Measurements from ENCODE around the gene TMEM169. TPM values are rescaled to one million over a fixed set of nuclear protein-coding genes. Genes with fewer than 3 reads are reported as not detected.

The TMEM169 gene
- total RNA-seq, 2 donors from 2014 or later, result 1.1 to 3.8 TPM

- Histone ChIP-seq H3K36me3 (ENCODE audit: control insufficient read depth, insufficient read depth, low read length) (peaks cover 29% of the 10 kb centered on the region), H3K4me1 (ENCODE audit: control insufficient read depth, insufficient read depth, low read length) (peaks cover 5% of the 10 kb centered on the region), H3K4me3 (ENCODE audit: low read length) (no peak overlapping the region), H3K9ac (ENCODE audit: extremely low read depth, low read length, poor library complexity, severe bottlenecking) (no peak overlapping the region), H3K9me3 (ENCODE audit: control insufficient read depth, low read length) (no peaks in the 10 kb centered on the region), H3K27ac (ENCODE audit: low read depth, low read length) (no peak overlapping the region), H3K27me3 (ENCODE audit: control insufficient read depth, insufficient read depth, low read length, poor library complexity, severe bottlenecking) (no peaks in the 10 kb centered on the region)
- no peak for DNase-seq
- Mint-ChIP-seq H3K27ac (no peak overlapping the region), H3K4me3 (no peak overlapping the region), H3K36me3 (ENCODE audit: low read depth) (peaks cover 19% of the 10 kb centered on the region), H3K9me3 (no peaks in the 10 kb centered on the region), H3K4me1 (peaks cover 10% of the 10 kb centered on the region), H3K27me3 (ENCODE audit: insufficient read depth) (no peaks in the 10 kb centered on the region)
- TF ChIP-seq, protein P1, sequence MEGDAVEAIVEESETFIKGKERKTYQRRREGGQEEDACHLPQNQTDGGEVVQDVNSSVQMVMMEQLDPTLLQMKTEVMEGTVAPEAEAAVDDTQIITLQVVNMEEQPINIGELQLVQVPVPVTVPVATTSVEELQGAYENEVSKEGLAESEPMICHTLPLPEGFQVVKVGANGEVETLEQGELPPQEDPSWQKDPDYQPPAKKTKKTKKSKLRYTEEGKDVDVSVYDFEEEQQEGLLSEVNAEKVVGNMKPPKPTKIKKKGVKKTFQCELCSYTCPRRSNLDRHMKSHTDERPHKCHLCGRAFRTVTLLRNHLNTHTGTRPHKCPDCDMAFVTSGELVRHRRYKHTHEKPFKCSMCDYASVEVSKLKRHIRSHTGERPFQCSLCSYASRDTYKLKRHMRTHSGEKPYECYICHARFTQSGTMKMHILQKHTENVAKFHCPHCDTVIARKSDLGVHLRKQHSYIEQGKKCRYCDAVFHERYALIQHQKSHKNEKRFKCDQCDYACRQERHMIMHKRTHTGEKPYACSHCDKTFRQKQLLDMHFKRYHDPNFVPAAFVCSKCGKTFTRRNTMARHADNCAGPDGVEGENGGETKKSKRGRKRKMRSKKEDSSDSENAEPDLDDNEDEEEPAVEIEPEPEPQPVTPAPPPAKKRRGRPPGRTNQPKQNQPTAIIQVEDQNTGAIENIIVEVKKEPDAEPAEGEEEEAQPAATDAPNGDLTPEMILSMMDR (conservative IDR thresholded peaks at IDR 0.05), result no peak
- WGBS, 2 experiments (ENCODE audit: insufficient coverage in 1 of 2, insufficient read length in 1 of 2), result 82 to 96% methylated on average over 4 to 5 of the region's 5 CpGs
Measured at GRCh38 chr2:216043949-216044348, 37.8 kb upstream of the TMEM169 start.

DNA sequence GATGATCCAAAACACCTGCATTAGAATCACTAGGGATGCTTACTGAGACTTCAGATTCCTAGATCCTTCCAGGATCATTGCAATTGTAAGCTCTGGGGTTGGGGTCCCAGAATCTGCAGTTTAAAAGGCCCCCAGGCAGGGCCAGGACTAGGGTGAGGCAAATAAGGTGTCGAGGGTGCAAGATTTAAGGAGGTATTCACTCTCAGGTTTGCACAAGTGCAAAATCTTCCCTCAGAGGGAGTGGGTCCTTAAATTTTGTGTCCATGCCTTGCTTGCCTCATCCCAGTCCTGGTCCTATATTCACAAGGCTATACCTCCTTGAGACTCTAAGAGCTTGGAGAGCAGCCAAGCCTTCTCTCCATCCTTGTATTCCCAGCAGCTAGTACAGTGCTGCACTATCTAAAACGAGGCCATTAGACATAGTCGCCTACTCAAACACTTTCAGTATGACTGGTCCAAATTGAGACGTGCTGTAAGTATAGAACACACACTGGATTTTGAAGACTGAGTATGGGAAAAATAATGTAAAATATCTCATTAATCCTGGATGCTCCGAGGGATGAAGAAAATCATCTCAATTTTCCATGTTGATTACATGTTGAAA, 36.7 kb upstream of the TMEM169 start:
- H3K27ac Mint-ChIP-seq, result no peak overlapping the region
- no peak overlapping the region for H3K4me3 Mint-ChIP-seq
- H3K27me3 Mint-ChIP-seq (ENCODE audit: insufficient read depth), result no peaks in the 10 kb centered on the region
- TF ChIP-seq, protein P1 (conservative IDR thresholded peaks at IDR 0.05), result no peak
- no peaks in the 10 kb centered on the region for H3K4me1 ChIP-seq (ENCODE audit: control insufficient read depth, insufficient read depth, low read length)
- H3K9me3 Mint-ChIP-seq, result no peaks in the 10 kb centered on the region
- 96 to 100% methylated on average over 4 to 5 of the region's 5 CpGs for WGBS, 2 experiments (ENCODE audit: insufficient coverage in 1 of 2, insufficient read length in 1 of 2)
- H3K36me3 Mint-ChIP-seq (ENCODE audit: low read depth), result peaks cover 23% of the 10 kb centered on the region
- H3K27me3 ChIP-seq (ENCODE audit: control insufficient read depth, insufficient read depth, low read length, poor library complexity, severe bottlenecking), result no peaks in the 10 kb centered on the region
- H3K27ac ChIP-seq (ENCODE audit: low read depth, low read length), result no peak overlapping the region
- H3K9me3 ChIP-seq (ENCODE audit: control insufficient read depth, low read length), result no peaks in the 10 kb centered on the region
- H3K36me3 ChIP-seq (ENCODE audit: control insufficient read depth, insufficient read depth, low read length), result peaks cover 29% of the 10 kb centered on the region
- H3K9ac ChIP-seq (ENCODE audit: extremely low read depth, low read length, poor library complexity, severe bottlenecking), result no peak overlapping the region
- no peak overlapping the region for H3K4me3 ChIP-seq (ENCODE audit: low read length)
- no peak for DNase-seq
- peaks cover under 1% of the 10 kb centered on the region for H3K4me1 Mint-ChIP-seq

DNA sequence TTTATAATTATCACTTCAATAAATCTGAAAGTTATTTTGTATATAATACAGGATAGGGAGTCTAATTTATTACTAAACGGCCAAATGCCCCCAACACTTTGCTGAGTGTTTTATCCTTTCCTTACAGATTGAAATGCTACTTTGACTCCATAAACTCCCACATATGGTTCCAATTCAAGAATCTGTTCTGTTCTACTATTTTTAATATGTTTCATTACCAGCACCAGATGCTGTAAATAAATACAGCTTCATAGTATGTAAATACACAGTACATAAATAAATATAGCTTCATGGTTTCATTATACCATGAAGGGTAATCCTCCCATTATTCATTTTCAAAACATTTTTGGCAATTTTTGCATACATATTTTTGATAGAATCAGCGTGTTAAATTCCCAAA, 34.3 kb upstream of the TMEM169 start:
- Histone ChIP-seq H3K4me3 (ENCODE audit: low read length) (no peak overlapping the region), H3K9me3 (ENCODE audit: control insufficient read depth, low read length) (peaks cover 6% of the 10 kb centered on the region), H3K27ac (ENCODE audit: low read depth, low read length) (no peak overlapping the region), H3K9ac (ENCODE audit: extremely low read depth, low read length, poor library complexity, severe bottlenecking) (no peak overlapping the region), H3K27me3 (ENCODE audit: control insufficient read depth, insufficient read depth, low read length, poor library complexity, severe bottlenecking) (no peaks in the 10 kb centered on the region), H3K36me3 (ENCODE audit: control insufficient read depth, insufficient read depth, low read length) (peaks cover 24% of the 10 kb centered on the region), H3K4me1 (ENCODE audit: control insufficient read depth, insufficient read depth, low read length) (no peaks in the 10 kb centered on the region)
- no peak overlapping the region for H3K27ac Mint-ChIP-seq
- 100% methylated on average over 2 of the region's 2 CpGs; no CpG with 5 or more reads in 1 of the 2 experiments for WGBS, 2 experiments (ENCODE audit: insufficient coverage in 1 of 2, insufficient read length in 1 of 2)
- H3K36me3 Mint-ChIP-seq (ENCODE audit: low read depth), result peaks cover 36% of the 10 kb centered on the region
- no peak overlapping the region for H3K4me3 Mint-ChIP-seq
- TF ChIP-seq, protein P1 (conservative IDR thresholded peaks at IDR 0.05), result no peak
- H3K9me3 Mint-ChIP-seq, result peaks cover 5% of the 10 kb centered on the region
- no peaks in the 10 kb centered on the region for H3K4me1 Mint-ChIP-seq
- H3K27me3 Mint-ChIP-seq (ENCODE audit: insufficient read depth), result no peaks in the 10 kb centered on the region
- no peak for DNase-seq

Data from endodermal cell (in vitro differentiated cells).